Activated T-helper 2 cell treated with anti-CD3 and anti-CD28 coated beads, Interferon-gamma antibody, Interleukin-2, Interleukin-4, amounts not matched to agents 10 μg/mL and 5 μg/mL and 100 μg/mL, durations not matched to agents 14 hours and 24 hours and 36 hours (primary cell): ENCODE data around the gene NTNG2. TPM values are rescaled to one million over a fixed set of nuclear protein-coding genes. Genes with fewer than 3 reads are reported as not detected.

Experiments
- DNase-seq: peaks from one replicate; pipeline ENCODE4 v3.0.0; 2021; ENCODE audit warnings: low spot score
- H3K27ac Mint-ChIP-seq: one replicate; pipeline ENCODE4 v1.8.0; 2021; ENCODE audit warnings: mixed read lengths
- H3K27me3 Mint-ChIP-seq: one replicate; pipeline ENCODE4 v1.8.0; 2021; ENCODE audit warnings: low read depth, mixed read lengths
- H3K36me3 Mint-ChIP-seq: one replicate; pipeline ENCODE4 v1.8.0; 2021; ENCODE audit warnings: low read depth, mixed read lengths
- H3K4me1 Mint-ChIP-seq: one replicate; pipeline ENCODE4 v1.8.0; 2021; ENCODE audit warnings: low read depth, mixed read lengths
- H3K4me3 Mint-ChIP-seq: one replicate; pipeline ENCODE4 v1.8.0; 2021; ENCODE audit warnings: low read depth, mild to moderate bottlenecking, moderate library complexity, mixed read lengths
- H3K9me3 Mint-ChIP-seq: one replicate; pipeline ENCODE4 v1.8.0; 2021; ENCODE audit warnings: mixed read lengths
- intact Hi-C: fragments of 100-400 bp; cut with micrococcal nuclease; formaldehyde crosslinking; loops from one replicate; pipeline ENCODE4 v1.15.1; 2023
- total RNA-seq: library from RNA; stranded (reverse); gene quantifications from 2 replicates; pipeline ENCODE4 v1.2.3, GENCODE V29; 2022

The NTNG2 gene
- total RNA-seq, 1 donor from 2014 or later: 5.2 TPM

GRCh38 chr9:132151118-132151517, 10.7 kb upstream of the NTNG2 start:
- H3K27me3 Mint-ChIP-seq: peaks cover 38% of the 10 kb centered on the region
- no peak overlapping the region for H3K4me3 Mint-ChIP-seq
- peaks cover 5% of the 10 kb centered on the region for H3K4me1 Mint-ChIP-seq
- H3K27ac Mint-ChIP-seq: no peak overlapping the region
- no peak for DNase-seq
- intact Hi-C loops: no loop called here
- no peaks in the 10 kb centered on the region for H3K9me3 Mint-ChIP-seq
- no peaks in the 10 kb centered on the region for H3K36me3 Mint-ChIP-seq

GRCh38 chr9:132152231-132152630, 9.6 kb upstream of the NTNG2 start:
- Mint-ChIP-seq H3K36me3 (no peaks in the 10 kb centered on the region), H3K4me1 (peaks cover 4% of the 10 kb centered on the region), H3K9me3 (no peaks in the 10 kb centered on the region), H3K27me3 (peaks cover 43% of the 10 kb centered on the region), H3K27ac (no peak overlapping the region), H3K4me3 (no peak overlapping the region)
- intact Hi-C loops: no loop called here
- no peak for DNase-seq

- no peak for DNase-seq
- no peak overlapping the region for H3K4me3 Mint-ChIP-seq
- peaks cover 49% of the 10 kb centered on the region for H3K27me3 Mint-ChIP-seq
- H3K36me3 Mint-ChIP-seq: no peaks in the 10 kb centered on the region
- peaks cover 2% of the 10 kb centered on the region for H3K4me1 Mint-ChIP-seq
- intact Hi-C loops: no loop called here
- H3K9me3 Mint-ChIP-seq: no peaks in the 10 kb centered on the region
- no peak overlapping the region for H3K27ac Mint-ChIP-seq
Observed at GRCh38 chr9:132154863-132155567, 6.8 kb upstream of the NTNG2 start.

- no peaks in the 10 kb centered on the region for H3K9me3 Mint-ChIP-seq
- H3K4me1 Mint-ChIP-seq: peaks cover 4% of the 10 kb centered on the region
- H3K27me3 Mint-ChIP-seq: peaks cover 49% of the 10 kb centered on the region
- DNase-seq: no peak
- no peak overlapping the region for H3K27ac Mint-ChIP-seq
- intact Hi-C loops: no loop called here
- H3K36me3 Mint-ChIP-seq: no peaks in the 10 kb centered on the region
- H3K4me3 Mint-ChIP-seq: no peak overlapping the region
Observed at GRCh38 chr9:132155568-132155895, 6.3 kb upstream of the NTNG2 start.

GRCh38 chr9:132156262-132156661, 5.6 kb upstream of the NTNG2 start:
- intact Hi-C loops: no loop called here
- no peak overlapping the region for H3K4me3 Mint-ChIP-seq

GRCh38 chr9:132157347-132158116, 4.3 kb upstream of the NTNG2 start:
- intact Hi-C loops: no loop called here
- Mint-ChIP-seq H3K27me3 (peaks cover 49% of the 10 kb centered on the region), H3K27ac (no peak overlapping the region), H3K4me1 (peaks cover 12% of the 10 kb centered on the region), H3K4me3 (no peak overlapping the region), H3K9me3 (no peaks in the 10 kb centered on the region), H3K36me3 (peaks cover 3% of the 10 kb centered on the region)
- no peak for DNase-seq

More at GRCh38 chr9:132156262-132156661, 5.6 kb upstream of the NTNG2 start:
- H3K9me3 Mint-ChIP-seq: no peaks in the 10 kb centered on the region
- peaks cover 48% of the 10 kb centered on the region for H3K27me3 Mint-ChIP-seq
- no peak for DNase-seq
- H3K4me1 Mint-ChIP-seq: peaks cover 9% of the 10 kb centered on the region
- H3K27ac Mint-ChIP-seq: no peak overlapping the region
- no peaks in the 10 kb centered on the region for H3K36me3 Mint-ChIP-seq

GRCh38 chr9:132160802-132161742, 786 bp upstream of the NTNG2 start:
- intact Hi-C loops: loop anchor here (1.0 to 10.0 kb wide), 4 partner anchors 14 to 396 kb away; partner anchors contain the start of gene MED27
- DNase-seq: peak; percentile 60
- Mint-ChIP-seq H3K4me3 (peak overlapping the region; percentile 93), H3K4me1 (peaks cover 16% of the 10 kb centered on the region), H3K27me3 (peaks cover 51% of the 10 kb centered on the region), H3K9me3 (no peaks in the 10 kb centered on the region), H3K36me3 (peaks cover 6% of the 10 kb centered on the region), H3K27ac (peak overlapping the region; percentile 87)

GRCh38 chr9:132162764-132163456, 1.1 kb downstream of the NTNG2 start:
- Mint-ChIP-seq H3K9me3 (no peaks in the 10 kb centered on the region), H3K4me3 (peak overlapping the region; percentile 91), H3K4me1 (peaks cover 16% of the 10 kb centered on the region), H3K27ac (no peak overlapping the region), H3K36me3 (peaks cover 6% of the 10 kb centered on the region), H3K27me3 (peaks cover 52% of the 10 kb centered on the region)
- no peak for DNase-seq
- intact Hi-C loops: loop anchor here (5.0 to 10.0 kb wide), 2 partner anchors 161 to 398 kb away; no protein-coding TSS in a partner anchor

GRCh38 chr9:132163457-132163875, 1.6 kb downstream of the NTNG2 start:
- intact Hi-C loops: loop anchor here (5.0 to 10.0 kb wide), 2 partner anchors 161 to 399 kb away; no protein-coding TSS in a partner anchor
- Mint-ChIP-seq H3K4me1 (peaks cover 16% of the 10 kb centered on the region), H3K4me3 (no peak overlapping the region), H3K9me3 (no peaks in the 10 kb centered on the region), H3K27ac (no peak overlapping the region), H3K36me3 (peaks cover 6% of the 10 kb centered on the region), H3K27me3 (peaks cover 47% of the 10 kb centered on the region)
- DNase-seq: no peak

- intact Hi-C loops: loop anchor here (5.0 to 10.0 kb wide), 2 partner anchors 162 to 399 kb away; no protein-coding TSS in a partner anchor
- peak overlapping the region; percentile 55 for H3K4me3 Mint-ChIP-seq
- DNase-seq: no peak
- peaks cover 6% of the 10 kb centered on the region for H3K36me3 Mint-ChIP-seq
- peaks cover 44% of the 10 kb centered on the region for H3K27me3 Mint-ChIP-seq
- H3K27ac Mint-ChIP-seq: no peak overlapping the region
- no peaks in the 10 kb centered on the region for H3K9me3 Mint-ChIP-seq
- peaks cover 14% of the 10 kb centered on the region for H3K4me1 Mint-ChIP-seq
Observed at GRCh38 chr9:132163876-132164603, 2.2 kb downstream of the NTNG2 start.

- Mint-ChIP-seq H3K27me3 (peaks cover 38% of the 10 kb centered on the region), H3K4me1 (peaks cover 14% of the 10 kb centered on the region), H3K4me3 (no peak overlapping the region), H3K27ac (no peak overlapping the region), H3K9me3 (no peaks in the 10 kb centered on the region), H3K36me3 (peaks cover 6% of the 10 kb centered on the region)
- intact Hi-C loops: loop anchor here (5.0 to 10.0 kb wide), 2 partner anchors 162 to 400 kb away; no protein-coding TSS in a partner anchor
- DNase-seq: no peak
Observed at GRCh38 chr9:132164604-132165362, 2.9 kb downstream of the NTNG2 start.
